ENCODE results near the gene ZSWIM5.
"Not testable (repeated sequence)": the region's sequence is repeated elsewhere in the genome, so short reads cannot be mapped to it uniquely, and the experiment has no call there.

Gene ZSWIM5

DNA sequence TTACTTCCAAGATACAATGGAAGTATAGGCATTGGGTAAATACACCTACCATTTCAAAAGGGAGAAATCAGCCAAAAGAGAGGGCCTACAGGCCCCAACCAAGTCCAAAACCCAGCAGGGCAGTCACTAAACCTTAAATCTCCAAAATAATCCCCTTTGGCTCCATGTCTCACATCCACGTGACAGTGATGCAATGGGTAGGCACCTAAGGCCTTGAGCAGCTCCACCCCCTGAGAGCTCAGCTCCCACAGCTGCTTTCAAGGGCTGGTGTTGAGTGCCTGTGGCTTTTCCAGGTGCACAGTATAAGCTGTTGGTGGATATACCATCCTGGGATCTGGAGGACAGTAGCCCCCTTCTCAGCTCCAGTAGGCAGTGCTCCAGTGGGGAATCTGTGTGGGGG is 121.8 kb downstream of the ZSWIM5 start:
- DNase-seq, result no peak

DNA sequence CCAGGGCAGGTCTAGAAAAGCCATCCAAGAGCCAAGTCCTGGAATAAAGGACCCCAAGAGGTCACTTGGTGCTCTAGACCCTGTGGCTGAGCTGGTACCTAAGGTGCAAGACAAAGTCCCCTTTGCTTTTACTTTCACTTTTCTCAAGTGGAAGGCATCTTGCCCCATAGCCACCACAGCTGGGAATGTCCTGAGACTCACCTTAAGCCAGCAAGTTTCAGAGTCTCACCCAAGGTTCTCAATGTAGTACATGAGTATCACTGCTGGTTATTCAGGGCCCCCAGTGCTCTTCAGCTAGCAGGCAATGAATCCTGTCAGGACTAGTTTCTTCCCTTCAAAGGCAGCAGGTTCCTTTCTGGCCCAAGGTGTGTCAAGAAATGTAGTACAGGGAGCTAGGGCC is 126.9 kb downstream of the ZSWIM5 start:
- no peak for DNase-seq

DNA sequence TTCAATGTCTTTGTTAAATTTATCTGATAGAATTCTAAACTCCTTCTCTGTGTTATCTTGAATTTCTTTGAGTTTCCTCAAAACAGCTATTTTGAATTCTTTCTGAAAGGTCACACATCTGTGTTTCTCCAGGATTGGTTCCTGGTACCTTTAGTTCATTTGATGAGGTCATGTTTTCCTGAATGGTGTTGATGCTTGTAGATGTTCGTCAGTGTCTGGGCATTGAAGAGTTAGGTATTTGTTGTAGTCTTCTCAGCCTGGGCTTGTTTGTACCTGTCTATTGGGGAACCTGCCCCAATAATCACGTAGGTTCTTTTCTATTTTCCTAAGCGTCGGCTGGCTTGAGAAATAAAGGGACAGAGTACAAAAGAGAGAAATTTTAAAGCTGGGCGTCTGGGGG is 129.4 kb downstream of the ZSWIM5 start:
- DNase-seq, result not testable (repeated sequence)

DNA sequence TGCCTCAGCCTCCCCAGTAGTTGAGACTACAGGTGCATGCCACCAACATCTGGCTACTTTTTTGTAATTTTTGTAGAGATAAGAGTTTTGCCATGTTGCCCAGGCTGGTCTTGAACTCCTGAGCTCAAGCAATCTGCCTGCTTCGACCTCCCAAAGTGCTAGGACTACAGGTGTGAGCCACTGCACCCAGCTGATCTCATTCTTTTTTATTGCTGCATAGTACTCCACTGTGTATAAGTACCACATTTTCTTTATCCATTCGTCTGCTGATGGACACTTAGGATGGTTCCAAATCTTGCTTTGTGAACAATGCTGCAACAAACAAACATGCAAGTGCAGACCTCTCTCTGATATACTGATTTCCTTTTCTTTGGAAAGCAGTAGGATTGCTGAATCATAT is 134.8 kb downstream of the ZSWIM5 start:
- DNase-seq, result no peak

- DNase-seq, result no peak
These were observed 138.6 kb downstream of the ZSWIM5 start for GRCh38 chr1:45067806-45068205.

GRCh38 chr1:45065083-45065482 is 141.3 kb downstream of the ZSWIM5 start:
- no peak for DNase-seq

DNA sequence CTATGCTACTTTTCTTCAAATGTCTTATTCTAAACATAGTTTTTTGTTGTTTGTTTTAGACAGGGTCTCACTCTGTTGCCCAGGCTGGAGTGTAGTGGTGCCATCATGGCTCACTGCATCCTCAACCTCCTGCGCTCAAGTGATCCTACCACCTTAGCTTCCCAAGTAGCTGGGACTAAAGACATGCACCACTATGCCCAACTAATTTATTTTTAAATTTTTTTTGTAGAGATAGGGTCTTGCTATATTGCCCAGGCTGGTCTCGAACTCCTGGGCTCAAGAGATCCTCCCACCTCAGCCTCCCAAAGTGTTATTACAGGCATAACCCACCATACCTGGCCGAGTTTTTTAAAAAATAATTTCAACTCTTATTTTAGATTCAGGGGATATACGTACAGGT is 143.9 kb downstream of the ZSWIM5 start:
- not testable (repeated sequence) for DNase-seq

GRCh38 chr1:45059829-45060228 is 146.6 kb downstream of the ZSWIM5 start:
- no peak for DNase-seq

DNA sequence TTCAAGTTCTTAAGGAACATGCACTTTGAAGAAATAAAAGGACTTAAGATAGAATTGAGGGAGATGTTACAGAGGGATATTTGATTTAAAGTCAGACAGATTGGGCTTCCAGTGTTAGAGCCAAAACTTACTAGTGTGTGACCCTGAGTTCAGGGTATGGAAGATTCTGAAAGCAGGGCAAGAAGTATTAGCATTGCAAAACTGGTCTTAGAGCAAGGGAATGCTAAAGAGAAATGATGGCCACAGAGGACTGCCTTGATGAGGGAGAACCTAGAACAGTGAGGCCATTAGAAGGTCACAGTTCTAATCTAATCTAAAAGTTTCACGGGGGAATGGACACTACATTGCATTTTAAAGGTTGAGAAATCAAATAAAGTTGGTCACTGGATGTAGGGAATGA is 148.9 kb downstream of the ZSWIM5 start:
- no peak for DNase-seq

- DNase-seq, result no peak
These were observed 155.2 kb downstream of the ZSWIM5 start for GRCh38 chr1:45051005-45051772.

DNA sequence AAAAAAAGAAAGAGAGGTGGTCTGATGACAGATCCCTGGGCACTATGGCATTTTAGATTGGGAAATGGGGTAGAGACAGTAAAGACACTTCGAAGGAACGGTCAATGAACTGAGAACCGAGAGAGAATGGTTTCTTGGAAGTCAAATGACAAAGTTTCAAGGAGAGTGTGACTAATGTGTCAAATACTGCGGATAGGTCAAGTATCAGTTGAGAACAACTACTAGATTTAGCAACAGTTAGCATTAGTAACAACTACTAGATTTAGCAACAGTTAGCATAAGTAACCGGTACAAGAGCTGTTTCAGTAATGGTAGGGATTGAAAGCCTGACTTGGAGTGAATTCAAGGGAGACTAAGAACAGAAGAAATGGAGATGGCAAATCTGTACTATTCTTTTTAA is 159.4 kb downstream of the ZSWIM5 start:
- no peak for DNase-seq

GRCh38 chr1:45044916-45045315 is 161.5 kb downstream of the ZSWIM5 start:
- no peak for DNase-seq

DNA sequence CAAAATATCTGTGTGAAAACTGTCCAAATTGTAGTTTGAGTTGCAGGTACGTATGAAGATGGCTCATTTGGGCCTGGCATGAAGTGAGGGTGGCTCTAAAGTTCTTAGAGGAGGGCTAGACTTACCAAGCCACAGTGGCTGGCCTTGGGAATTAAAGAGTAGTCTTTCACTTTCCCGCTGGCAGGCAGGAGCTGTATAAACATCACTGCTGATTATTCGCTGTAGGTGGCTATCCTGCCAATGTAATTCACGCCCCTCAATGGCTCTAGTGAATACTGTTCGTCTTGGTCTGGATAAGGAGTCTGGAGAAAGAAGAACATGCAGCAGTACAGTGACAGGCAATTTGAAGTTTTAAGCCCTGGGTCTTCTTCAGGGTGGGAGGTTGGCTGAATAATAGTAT is 163.3 kb downstream of the ZSWIM5 start:
- no peak for DNase-seq

GRCh38 chr1:45040297-45040696 is 166.1 kb downstream of the ZSWIM5 start:
- DNase-seq, result no peak

DNA sequence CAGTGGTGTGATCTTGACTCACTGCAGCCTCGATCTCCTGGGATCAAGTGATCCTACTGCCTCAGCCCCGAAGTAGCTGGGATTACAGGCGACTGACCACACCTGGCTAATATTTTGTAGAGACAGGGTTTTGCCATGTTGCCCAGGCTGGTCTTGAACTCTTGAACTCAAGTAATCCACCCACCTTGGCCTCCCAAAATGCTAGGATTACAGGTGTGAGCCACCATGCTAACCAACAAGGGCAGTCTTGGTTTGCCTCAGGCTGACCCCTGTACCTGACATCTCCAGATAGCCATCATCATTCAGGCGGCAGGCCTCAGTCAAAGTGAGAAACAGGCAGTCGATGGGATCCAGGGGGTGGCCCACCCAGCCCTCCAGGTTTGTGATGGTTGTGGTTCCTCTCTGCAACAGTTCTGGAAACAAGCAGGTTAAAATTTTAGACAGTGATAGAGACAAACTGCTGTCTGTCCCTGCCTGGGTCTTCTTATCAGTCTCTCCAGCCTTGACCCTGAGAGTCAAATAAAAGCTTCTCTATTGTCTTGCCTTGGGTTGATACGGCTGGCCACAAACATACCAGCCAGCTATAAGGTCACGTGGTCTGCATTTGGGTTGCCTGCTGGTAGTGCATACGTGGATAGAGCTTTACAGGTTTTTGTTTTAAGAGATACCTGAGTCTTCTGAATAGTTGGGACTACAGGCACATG is 167.6 kb downstream of the ZSWIM5 start:
- no peak for DNase-seq

- DNase-seq, result no peak
These were observed 168.2 kb downstream of the ZSWIM5 start for GRCh38 chr1:45038240-45038639.

DNA sequence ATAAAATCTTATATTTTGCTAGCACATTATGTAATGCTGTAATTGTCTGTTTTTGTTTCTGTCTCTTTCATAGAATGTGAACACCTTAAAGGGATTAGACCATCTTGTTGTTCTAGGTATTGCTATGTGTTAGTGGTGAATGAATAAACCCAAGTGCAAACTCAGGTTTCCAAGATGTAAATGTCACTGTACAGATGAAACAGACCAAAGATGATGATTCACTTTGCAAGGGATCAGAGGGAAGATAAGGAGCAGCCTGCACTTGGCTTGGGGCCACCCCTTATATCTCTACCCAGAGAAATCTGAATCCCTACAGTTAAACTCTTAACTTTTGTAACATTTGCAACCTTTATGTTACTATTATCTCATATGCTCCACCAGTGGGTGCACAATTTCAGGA is 168.9 kb downstream of the ZSWIM5 start:
- no peak for DNase-seq

DNA sequence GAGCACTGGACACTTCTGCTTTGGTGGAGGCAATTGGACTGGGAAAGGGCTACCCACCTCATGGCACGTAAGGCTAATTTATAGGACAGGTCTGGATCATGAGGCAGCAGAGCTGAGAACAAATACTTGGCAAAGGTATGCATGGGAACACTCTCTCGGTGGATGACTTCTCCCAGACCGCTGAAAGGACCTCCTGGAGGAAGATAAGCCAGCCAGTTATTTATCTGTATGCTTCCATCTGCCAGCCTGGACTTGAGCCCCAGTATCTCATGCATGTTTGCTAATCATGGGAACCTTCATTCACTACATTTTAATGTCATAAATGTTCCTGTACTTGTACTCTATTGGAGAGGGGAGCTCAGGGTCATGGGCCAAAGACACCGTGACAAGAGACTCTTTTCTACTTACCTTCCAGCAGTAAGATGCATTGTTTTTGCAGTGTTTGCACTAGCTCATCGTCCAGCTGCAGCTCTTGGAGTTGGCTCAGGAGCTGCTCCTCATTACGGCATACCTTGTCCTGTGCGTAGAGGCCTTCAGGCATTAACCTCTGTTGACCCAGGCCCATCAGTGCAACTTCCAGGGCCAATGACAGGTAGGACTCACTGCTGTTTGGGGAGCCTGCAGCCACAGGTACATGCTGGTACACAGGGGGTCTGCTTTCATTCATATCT is 170.6 kb downstream of the ZSWIM5 start:
- no peak for DNase-seq

DNA sequence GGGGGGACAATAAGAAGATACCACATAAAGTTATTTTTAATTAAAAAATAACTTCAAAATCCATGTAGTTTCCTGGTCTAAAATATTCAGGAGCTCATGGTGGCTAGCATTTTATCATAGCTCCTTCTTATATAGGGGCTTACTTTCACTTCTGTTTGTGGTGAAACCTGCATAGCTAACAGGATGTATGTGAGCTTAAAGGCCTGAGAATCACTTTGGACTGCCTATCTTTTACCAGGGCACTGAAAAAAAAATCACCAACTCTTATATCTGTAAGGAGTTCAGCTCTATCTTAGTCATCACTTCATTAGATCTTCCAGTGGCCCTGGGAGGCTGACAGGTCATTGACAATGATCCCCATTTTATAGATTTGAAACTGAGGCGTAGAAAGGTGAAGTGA is 173.0 kb downstream of the ZSWIM5 start:
- DNase-seq, result no peak

- no peak for DNase-seq
These were observed 173.6 kb downstream of the ZSWIM5 start for GRCh38 chr1:45032837-45033236.

DNA sequence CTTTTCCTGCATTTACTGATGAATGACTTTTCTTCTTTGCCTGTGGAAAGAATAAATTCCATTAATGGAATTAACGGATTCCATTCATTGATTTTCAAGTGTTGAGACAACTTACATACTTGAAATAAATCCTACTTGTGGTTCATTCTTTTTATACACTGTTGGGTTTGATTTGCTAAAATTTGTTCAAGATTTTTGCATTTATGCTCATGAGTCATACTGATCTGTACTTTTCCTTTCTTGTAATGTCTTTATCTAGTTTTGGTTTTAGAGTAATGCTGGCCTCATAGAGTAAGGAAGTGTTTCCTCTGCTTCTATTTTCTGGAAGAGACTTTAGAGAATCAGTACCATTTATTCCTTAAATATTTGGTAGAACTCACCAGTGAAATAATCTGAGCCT is 180.0 kb downstream of the ZSWIM5 start:
- DNase-seq, result no peak

GRCh38 chr1:45023663-45024062 is 182.7 kb downstream of the ZSWIM5 start:
- DNase-seq, result no peak

DNA sequence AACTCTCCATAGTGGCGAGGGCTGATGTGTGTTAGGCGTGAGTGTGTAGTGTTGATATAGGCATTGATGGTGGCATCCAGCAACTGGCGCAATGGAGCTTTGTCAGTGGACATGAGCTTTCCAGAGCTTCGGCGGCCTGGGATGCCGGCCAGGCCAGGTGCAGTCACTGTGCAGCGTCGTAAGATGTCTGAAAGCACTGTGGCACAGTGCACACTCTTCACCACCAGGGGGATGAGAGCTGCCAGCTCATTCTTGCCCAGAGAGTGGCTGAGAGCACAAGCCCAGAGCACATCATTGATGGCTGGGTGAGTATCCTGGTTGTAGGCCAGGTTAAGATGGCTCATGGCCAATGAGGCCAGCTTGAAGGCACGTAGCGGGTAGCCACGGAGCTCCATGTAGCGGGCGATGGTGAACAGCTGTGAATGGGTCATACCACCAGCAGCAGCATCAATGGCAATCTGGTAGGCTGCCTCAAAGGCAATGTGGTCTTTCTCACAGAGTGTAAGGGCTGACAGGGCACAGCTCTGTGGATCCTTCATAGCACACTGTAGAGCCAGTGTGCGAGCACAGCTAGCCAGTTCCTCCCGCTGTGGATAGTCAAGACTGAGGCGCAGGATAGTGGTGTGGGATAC is 187.7 kb downstream of the ZSWIM5 start:
- DNase-seq, result peak; percentile 53 to 55

- DNase-seq, result no peak
These were observed 189.6 kb downstream of the ZSWIM5 start for GRCh38 chr1:45016767-45017166.

Measured in Kasumi-1 (cell line).